ENCODE data around the gene SIVA1.

DNA sequence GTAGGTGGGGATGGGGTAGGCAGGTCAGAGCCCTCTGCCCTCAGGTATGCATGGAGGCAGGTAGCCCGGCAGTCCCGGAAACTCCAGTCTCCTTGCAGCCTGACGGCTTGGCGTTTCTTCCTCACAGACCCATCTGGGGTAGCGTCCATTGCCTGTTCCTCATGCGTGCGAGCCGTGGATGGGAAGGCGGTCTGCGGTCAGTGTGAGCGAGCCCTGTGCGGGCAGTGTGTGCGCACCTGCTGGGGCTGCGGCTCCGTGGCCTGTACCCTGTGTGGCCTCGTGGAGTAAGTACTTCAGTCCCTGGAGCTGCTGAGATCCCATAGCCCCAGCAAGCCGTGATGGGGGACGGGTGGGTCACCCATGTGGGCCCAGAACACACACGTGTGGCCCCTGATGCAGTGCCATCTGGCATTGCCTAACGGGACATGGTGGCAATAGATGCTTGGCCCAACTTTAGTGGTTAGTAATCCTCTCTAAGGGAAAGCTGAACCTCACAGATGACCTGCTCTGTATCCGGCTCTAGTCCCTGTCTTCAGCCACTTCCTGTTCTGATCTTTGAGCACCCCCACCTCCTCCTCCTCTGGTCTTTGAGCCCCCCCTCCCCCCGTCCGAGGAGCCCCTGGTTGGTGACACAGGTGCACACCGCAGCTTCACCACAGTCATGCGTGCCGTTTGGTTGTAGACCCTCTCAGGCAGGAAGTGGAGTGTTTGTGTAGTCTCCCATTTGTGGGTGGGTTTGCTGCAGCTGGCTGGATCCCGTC is 3.7 kb downstream of the SIVA1 start:
- TF ChIP-seq, protein P1, sequence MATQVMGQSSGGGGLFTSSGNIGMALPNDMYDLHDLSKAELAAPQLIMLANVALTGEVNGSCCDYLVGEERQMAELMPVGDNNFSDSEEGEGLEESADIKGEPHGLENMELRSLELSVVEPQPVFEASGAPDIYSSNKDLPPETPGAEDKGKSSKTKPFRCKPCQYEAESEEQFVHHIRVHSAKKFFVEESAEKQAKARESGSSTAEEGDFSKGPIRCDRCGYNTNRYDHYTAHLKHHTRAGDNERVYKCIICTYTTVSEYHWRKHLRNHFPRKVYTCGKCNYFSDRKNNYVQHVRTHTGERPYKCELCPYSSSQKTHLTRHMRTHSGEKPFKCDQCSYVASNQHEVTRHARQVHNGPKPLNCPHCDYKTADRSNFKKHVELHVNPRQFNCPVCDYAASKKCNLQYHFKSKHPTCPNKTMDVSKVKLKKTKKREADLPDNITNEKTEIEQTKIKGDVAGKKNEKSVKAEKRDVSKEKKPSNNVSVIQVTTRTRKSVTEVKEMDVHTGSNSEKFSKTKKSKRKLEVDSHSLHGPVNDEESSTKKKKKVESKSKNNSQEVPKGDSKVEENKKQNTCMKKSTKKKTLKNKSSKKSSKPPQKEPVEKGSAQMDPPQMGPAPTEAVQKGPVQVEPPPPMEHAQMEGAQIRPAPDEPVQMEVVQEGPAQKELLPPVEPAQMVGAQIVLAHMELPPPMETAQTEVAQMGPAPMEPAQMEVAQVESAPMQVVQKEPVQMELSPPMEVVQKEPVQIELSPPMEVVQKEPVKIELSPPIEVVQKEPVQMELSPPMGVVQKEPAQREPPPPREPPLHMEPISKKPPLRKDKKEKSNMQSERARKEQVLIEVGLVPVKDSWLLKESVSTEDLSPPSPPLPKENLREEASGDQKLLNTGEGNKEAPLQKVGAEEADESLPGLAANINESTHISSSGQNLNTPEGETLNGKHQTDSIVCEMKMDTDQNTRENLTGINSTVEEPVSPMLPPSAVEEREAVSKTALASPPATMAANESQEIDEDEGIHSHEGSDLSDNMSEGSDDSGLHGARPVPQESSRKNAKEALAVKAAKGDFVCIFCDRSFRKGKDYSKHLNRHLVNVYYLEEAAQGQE (IDR thresholded peaks at IDR 0.05; ENCODE audit: low read depth, low read length) = no peak
- TF ChIP-seq CHD2 (IDR thresholded peaks at IDR 0.05; ENCODE audit: low read length, partially characterized antibody) (no peak), FOXJ3 (CRISPR knock-in tag; IDR thresholded peaks at IDR 0.05) (no peak), RAD21 (IDR thresholded peaks at IDR 0.05; ENCODE audit: low read length) (no peak), RXRA (IDR thresholded peaks at IDR 0.05; ENCODE audit: borderline replicate concordance, low read depth) (no peak), SMC3 (IDR thresholded peaks at IDR 0.05; ENCODE audit: low read depth, low read length) (no peak)
- TF ChIP-seq, protein P2, sequence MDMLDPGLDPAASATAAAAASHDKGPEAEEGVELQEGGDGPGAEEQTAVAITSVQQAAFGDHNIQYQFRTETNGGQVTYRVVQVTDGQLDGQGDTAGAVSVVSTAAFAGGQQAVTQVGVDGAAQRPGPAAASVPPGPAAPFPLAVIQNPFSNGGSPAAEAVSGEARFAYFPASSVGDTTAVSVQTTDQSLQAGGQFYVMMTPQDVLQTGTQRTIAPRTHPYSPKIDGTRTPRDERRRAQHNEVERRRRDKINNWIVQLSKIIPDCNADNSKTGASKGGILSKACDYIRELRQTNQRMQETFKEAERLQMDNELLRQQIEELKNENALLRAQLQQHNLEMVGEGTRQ (IDR thresholded peaks at IDR 0.05; ENCODE audit: borderline replicate concordance, low read depth, low read length) = no peak
- TF ChIP-seq, protein P3, sequence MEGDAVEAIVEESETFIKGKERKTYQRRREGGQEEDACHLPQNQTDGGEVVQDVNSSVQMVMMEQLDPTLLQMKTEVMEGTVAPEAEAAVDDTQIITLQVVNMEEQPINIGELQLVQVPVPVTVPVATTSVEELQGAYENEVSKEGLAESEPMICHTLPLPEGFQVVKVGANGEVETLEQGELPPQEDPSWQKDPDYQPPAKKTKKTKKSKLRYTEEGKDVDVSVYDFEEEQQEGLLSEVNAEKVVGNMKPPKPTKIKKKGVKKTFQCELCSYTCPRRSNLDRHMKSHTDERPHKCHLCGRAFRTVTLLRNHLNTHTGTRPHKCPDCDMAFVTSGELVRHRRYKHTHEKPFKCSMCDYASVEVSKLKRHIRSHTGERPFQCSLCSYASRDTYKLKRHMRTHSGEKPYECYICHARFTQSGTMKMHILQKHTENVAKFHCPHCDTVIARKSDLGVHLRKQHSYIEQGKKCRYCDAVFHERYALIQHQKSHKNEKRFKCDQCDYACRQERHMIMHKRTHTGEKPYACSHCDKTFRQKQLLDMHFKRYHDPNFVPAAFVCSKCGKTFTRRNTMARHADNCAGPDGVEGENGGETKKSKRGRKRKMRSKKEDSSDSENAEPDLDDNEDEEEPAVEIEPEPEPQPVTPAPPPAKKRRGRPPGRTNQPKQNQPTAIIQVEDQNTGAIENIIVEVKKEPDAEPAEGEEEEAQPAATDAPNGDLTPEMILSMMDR (IDR thresholded peaks at IDR 0.05) = no peak
